Measurements from ENCODE around the gene EEF1B2. TPM values are rescaled to one million over a fixed set of nuclear protein-coding genes. Genes with fewer than 3 reads are reported as not detected.
"Not testable (repeated sequence)": the region's sequence is repeated elsewhere in the genome, so short reads cannot be mapped to it uniquely, and the experiment has no call there.

Gene EEF1B2
- total RNA-seq, 2 experiments from 2014 or later, result 559 to 585 TPM

DNA sequence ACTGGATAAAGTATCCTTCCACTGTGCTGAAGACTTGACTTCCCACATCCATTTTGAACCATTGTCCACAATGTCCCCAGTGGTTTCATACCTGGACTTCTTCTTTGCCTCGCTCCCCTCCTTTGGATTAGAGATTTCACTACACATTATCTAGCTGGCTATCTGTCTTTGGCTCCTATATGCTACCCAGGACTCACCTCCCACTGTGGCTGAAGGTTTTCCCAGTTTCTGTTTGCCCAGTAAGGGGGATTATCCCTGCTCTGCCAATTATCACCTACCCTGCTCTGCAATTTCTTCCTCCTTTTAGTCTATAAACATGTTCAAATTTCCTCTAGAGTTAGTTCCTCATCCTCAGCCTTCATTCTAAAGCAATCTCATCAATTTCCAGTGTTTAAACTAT lies 9.5 kb upstream of the EEF1B2 start:
- no peaks in the 10 kb centered on the region for H3K9me3 Mint-ChIP-seq (ENCODE audit: insufficient read depth)
- DNase-seq, result no peak
- H3K4me3 Mint-ChIP-seq, result no peak overlapping the region
- ATAC-seq, result no peak
- no peak overlapping the region for H3K27ac Mint-ChIP-seq
- peaks cover 41% of the 10 kb centered on the region for H3K36me3 Mint-ChIP-seq (ENCODE audit: low read depth)
- no peaks in the 10 kb centered on the region for H3K27me3 Mint-ChIP-seq (ENCODE audit: low read depth)
- peaks cover 3% of the 10 kb centered on the region for H3K4me1 Mint-ChIP-seq (ENCODE audit: low read depth)
- POLR2A ChIA-PET, result interaction anchor here (0.8 kb wide), 1 partner anchor 10 kb away, joined by 3 read pairs; the partner anchor contains the start of genes EEF1B2 and NDUFS1
- CTCF ChIA-PET, result no interaction called here

DNA sequence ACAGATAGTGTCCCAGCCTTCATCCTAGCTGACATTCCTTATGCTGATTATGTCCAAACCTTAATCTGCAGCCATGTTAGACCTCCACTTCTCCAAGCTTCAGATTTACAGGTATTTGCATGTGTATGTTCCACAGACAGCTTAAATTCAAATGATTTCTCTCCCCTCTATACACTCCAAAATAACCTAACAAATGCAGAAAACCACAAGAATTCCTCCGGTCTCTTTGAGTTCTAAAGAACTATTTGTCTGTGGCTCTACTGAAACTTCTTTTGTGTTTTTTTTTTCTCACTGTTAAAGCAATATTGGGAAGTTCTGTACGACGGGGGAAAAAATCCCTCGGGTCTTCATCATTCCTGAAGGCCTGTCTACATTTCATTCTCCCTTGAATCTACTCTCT lies 9.1 kb upstream of the EEF1B2 start:
- peaks cover 37% of the 10 kb centered on the region for H3K36me3 Mint-ChIP-seq (ENCODE audit: low read depth)
- POLR2A ChIA-PET, result no interaction called here
- H3K4me3 Mint-ChIP-seq, result no peak overlapping the region
- no peak for ATAC-seq
- CTCF ChIA-PET, result no interaction called here
- no peaks in the 10 kb centered on the region for H3K9me3 Mint-ChIP-seq (ENCODE audit: insufficient read depth)
- no peak for DNase-seq
- no peaks in the 10 kb centered on the region for H3K27me3 Mint-ChIP-seq (ENCODE audit: low read depth)
- H3K27ac Mint-ChIP-seq, result no peak overlapping the region
- peaks cover 3% of the 10 kb centered on the region for H3K4me1 Mint-ChIP-seq (ENCODE audit: low read depth)

GRCh38 chr2:206154197-206154596 lies 5.5 kb upstream of the EEF1B2 start:
- Mint-ChIP-seq H3K36me3 (ENCODE audit: low read depth) (peaks cover 27% of the 10 kb centered on the region), H3K27me3 (ENCODE audit: low read depth) (no peaks in the 10 kb centered on the region), H3K9me3 (ENCODE audit: insufficient read depth) (no peaks in the 10 kb centered on the region), H3K4me3 (no peak overlapping the region), H3K4me1 (ENCODE audit: low read depth) (peaks cover 20% of the 10 kb centered on the region), H3K27ac (no peak overlapping the region)
- DNase-seq (no peak), ATAC-seq (no peak)
- ChIA-PET CTCF (interaction anchor here (1.6 kb wide), 1 partner anchor 8 kb away, joined by 3 read pairs; no protein-coding TSS in a partner anchor), POLR2A (interaction anchor here (0.8 kb wide), 1 partner anchor 68 kb away, joined by 4 read pairs; the partner anchor contains the start of gene INO80D)

DNA sequence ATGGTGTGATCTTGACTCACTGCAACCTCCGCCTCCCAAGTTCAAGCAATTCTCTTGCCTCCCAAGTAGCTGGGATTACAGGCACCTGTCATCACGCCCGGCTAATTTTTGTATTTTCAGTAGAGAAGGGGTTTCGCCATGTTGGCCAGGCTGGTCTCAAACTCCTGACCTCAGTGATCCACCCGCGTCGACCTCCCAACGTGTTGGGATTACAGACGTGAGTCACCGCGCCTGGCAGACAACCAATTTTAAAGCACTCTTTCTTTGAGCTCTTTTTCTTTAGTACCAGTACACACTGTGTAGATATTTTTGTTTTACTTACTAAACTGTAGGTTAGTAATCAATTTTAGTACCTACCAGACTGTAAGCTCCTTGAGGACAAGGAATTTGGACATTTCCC lies 2.7 kb upstream of the EEF1B2 start:
- ChIA-PET CTCF (interaction anchor here (1.0 kb wide), 1 partner anchor 74 kb away, joined by 3 read pairs; no protein-coding TSS in a partner anchor), POLR2A (interaction anchor here (0.9 kb wide), 1 partner anchor 71 kb away, joined by 3 read pairs; no protein-coding TSS in a partner anchor)
- H3K27ac Mint-ChIP-seq; DNase-seq; H3K9me3 Mint-ChIP-seq (ENCODE audit: insufficient read depth); H3K27me3 Mint-ChIP-seq (ENCODE audit: low read depth); ATAC-seq: not testable (repeated sequence)
- Mint-ChIP-seq H3K36me3 (ENCODE audit: low read depth) (peaks cover 41% of the 10 kb centered on the region), H3K4me3 (peak overlapping the region; percentile 92), H3K4me1 (ENCODE audit: low read depth) (peaks cover 31% of the 10 kb centered on the region)

DNA sequence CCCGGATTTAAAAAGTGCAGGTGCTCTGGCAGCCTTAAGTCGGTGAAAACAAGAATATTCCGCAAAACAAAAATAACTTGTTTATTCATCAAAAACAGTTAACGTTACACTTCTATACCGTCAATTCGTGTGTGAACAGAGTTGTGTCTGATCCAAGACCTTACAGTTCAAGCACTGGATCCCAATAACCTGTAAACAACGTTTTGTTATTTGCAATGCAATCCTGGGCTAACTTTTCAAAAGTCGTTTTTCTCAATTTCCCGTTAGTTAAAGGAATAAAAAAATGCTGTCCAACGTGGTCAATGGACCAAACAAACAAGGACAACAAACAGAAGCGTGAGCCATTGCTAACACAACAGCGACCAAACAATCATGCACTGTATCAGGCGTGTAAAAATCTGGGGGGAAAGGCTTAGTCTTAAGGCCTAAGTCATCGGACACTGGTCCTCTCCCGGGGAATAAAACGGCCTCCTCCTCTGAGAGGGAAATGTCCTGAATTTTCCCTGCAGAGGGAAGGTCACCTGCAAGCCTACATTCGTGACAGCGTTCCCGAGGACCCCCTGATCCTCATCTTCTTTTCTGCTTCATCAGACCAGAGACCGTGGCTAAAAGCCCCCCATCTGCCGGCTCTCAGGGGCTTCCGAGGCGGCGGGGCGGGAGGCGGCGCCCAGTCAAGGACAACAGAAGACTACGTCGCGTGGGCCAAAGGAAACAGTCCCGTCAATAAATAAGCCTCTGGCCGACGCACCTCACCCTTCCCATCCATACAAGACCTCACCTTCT lies 941 bp upstream of the EEF1B2 start:
- peaks cover 55% of the 10 kb centered on the region for H3K36me3 Mint-ChIP-seq (ENCODE audit: low read depth)
- H3K9me3 Mint-ChIP-seq (ENCODE audit: insufficient read depth), result no peaks in the 10 kb centered on the region
- ChIA-PET CTCF (no interaction called here), POLR2A (interaction anchor here (2.2 kb wide), 1 partner anchor 73 kb away, joined by 16 read pairs; the partner anchor contains the start of gene INO80D)
- peaks cover 46% of the 10 kb centered on the region for H3K4me1 Mint-ChIP-seq (ENCODE audit: low read depth)
- peak overlapping the region; percentile 92 for H3K4me3 Mint-ChIP-seq
- DNase-seq, result no peak
- no peak for ATAC-seq
- no peaks in the 10 kb centered on the region for H3K27me3 Mint-ChIP-seq (ENCODE audit: low read depth)
- peak overlapping the region; percentile 99 for H3K27ac Mint-ChIP-seq

- POLR2A ChIA-PET, result interaction anchor here (0.8 to 2.2 kb wide), 5 partner anchors 9 to 112 kb away, joined by 3 to 16 read pairs (median 3); partner anchors contain the start of gene INO80D
- Mint-ChIP-seq H3K36me3 (ENCODE audit: low read depth) (peaks cover 60% of the 10 kb centered on the region), H3K4me1 (ENCODE audit: low read depth) (peaks cover 46% of the 10 kb centered on the region), H3K4me3 (peak overlapping the region; percentile 92), H3K9me3 (ENCODE audit: insufficient read depth) (no peaks in the 10 kb centered on the region), H3K27me3 (ENCODE audit: low read depth) (no peaks in the 10 kb centered on the region), H3K27ac (peak overlapping the region; percentile 99)
- no peak for DNase-seq
- CTCF ChIA-PET, result interaction anchor here (1.1 to 1.6 kb wide), 2 partner anchors 14 to 33 kb away, joined by 3 read pairs; no protein-coding TSS in a partner anchor
- no peak for ATAC-seq
Measured at GRCh38 chr2:206160125-206160806, 571 bp downstream of the EEF1B2 start.

- no peak for ATAC-seq
- POLR2A ChIA-PET, result interaction anchor here (1.1 to 2.2 kb wide), 3 partner anchors 9 to 76 kb away, joined by 3 to 16 read pairs (median 4); partner anchors contain the start of gene INO80D
- peaks cover 62% of the 10 kb centered on the region for H3K36me3 Mint-ChIP-seq (ENCODE audit: low read depth)
Measured at GRCh38 chr2:206160807-206161179, 1.1 kb downstream of the EEF1B2 start.

DNA sequence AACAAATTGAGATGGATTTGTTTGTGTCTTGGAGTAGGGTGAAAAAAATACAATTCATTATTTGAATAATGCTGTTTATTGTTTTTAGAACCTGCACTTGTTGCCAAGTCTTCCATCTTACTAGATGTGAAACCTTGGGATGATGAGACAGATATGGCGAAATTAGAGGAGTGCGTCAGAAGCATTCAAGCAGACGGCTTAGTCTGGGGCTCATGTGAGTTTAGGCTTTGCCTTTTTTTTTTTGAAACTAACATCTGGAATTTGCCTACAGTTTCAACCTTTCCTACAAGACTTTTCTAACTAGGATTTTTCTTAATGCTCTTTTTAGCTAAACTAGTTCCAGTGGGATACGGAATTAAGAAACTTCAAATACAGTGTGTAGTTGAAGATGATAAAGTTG lies 2.7 kb downstream of the EEF1B2 start:
- Mint-ChIP-seq H3K4me1 (ENCODE audit: low read depth) (peaks cover 39% of the 10 kb centered on the region), H3K4me3 (peak overlapping the region; percentile 92), H3K36me3 (ENCODE audit: low read depth) (peaks cover 58% of the 10 kb centered on the region)
- ChIA-PET POLR2A (interaction anchor here (1.3 kb wide), 1 partner anchor 112 kb away, joined by 5 read pairs; the partner anchor contains the start of gene ZDBF2), CTCF (interaction anchor here (1.3 kb wide), 1 partner anchor 75 kb away, joined by 3 read pairs; no protein-coding TSS in a partner anchor)
- not testable (repeated sequence) for DNase-seq; H3K9me3 Mint-ChIP-seq (ENCODE audit: insufficient read depth); ATAC-seq; H3K27ac Mint-ChIP-seq; H3K27me3 Mint-ChIP-seq (ENCODE audit: low read depth)

More at GRCh38 chr2:206160807-206161179, 1.1 kb downstream of the EEF1B2 start:
- Mint-ChIP-seq H3K9me3 (ENCODE audit: insufficient read depth) (no peaks in the 10 kb centered on the region), H3K4me3 (peak overlapping the region; percentile 92), H3K4me1 (ENCODE audit: low read depth) (peaks cover 46% of the 10 kb centered on the region), H3K27ac (peak overlapping the region; percentile 99), H3K27me3 (ENCODE audit: low read depth) (no peaks in the 10 kb centered on the region)
- no peak for DNase-seq
- CTCF ChIA-PET, result interaction anchor here (1.4 to 1.6 kb wide), 2 partner anchors 15 to 101 kb away, joined by 3 to 4 read pairs; no protein-coding TSS in a partner anchor

- no peak for ATAC-seq
- peaks cover 63% of the 10 kb centered on the region for H3K36me3 Mint-ChIP-seq (ENCODE audit: low read depth)
- H3K27ac Mint-ChIP-seq, result peak overlapping the region; percentile 74
- H3K27me3 Mint-ChIP-seq (ENCODE audit: low read depth), result no peaks in the 10 kb centered on the region
- H3K4me3 Mint-ChIP-seq, result no peak overlapping the region
- POLR2A ChIA-PET, result no interaction called here
- no peak for DNase-seq
- H3K4me1 Mint-ChIP-seq (ENCODE audit: low read depth), result peaks cover 31% of the 10 kb centered on the region
- CTCF ChIA-PET, result interaction anchor here (1.4 kb wide), 1 partner anchor 11 kb away, joined by 3 read pairs; no protein-coding TSS in a partner anchor
- no peaks in the 10 kb centered on the region for H3K9me3 Mint-ChIP-seq (ENCODE audit: insufficient read depth)
Measured at GRCh38 chr2:206163251-206163880, 3.7 kb downstream of the EEF1B2 start.

DNA sequence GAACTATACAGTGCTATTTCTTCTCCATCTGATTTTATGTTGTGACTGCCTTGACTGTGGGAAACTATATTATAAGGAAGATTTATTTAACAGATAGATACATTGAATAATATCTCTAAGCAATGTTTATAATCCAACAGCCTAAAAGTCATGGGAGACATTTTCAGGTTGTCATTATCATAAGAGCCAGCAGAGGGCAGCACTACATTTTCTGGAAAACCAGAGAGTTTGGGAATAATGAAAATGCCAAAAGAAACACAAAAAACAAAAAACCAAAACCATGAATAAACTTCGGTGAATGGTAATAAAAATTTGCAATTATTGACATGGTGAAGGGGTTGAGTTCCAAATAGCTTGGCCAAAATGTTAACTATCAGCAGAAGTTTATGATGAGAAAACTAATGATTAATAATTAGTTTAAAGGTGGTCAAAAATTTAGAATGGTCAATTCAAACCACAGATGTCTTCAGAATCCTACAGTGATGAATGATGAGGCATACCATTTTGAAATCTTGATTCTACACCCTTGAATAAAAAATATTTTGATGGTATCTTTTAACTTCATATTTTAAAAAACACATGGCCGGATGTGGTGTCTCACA lies 4.7 kb downstream of the EEF1B2 start:
- DNase-seq (peak; percentile 46), ATAC-seq (no peak)
- no peak overlapping the region for H3K4me3 Mint-ChIP-seq
- ChIA-PET CTCF (interaction anchor here (0.7 to 1.4 kb wide), 5 partner anchors 10 to 197 kb away, joined by 3 to 4 read pairs (median 3); no protein-coding TSS in a partner anchor), POLR2A (no interaction called here)
- H3K9me3 Mint-ChIP-seq (ENCODE audit: insufficient read depth), result no peaks in the 10 kb centered on the region
- H3K27me3 Mint-ChIP-seq (ENCODE audit: low read depth), result no peaks in the 10 kb centered on the region
- H3K36me3 Mint-ChIP-seq (ENCODE audit: low read depth), result peaks cover 62% of the 10 kb centered on the region
- H3K27ac Mint-ChIP-seq, result no peak overlapping the region
- H3K4me1 Mint-ChIP-seq (ENCODE audit: low read depth), result peaks cover 29% of the 10 kb centered on the region

DNA sequence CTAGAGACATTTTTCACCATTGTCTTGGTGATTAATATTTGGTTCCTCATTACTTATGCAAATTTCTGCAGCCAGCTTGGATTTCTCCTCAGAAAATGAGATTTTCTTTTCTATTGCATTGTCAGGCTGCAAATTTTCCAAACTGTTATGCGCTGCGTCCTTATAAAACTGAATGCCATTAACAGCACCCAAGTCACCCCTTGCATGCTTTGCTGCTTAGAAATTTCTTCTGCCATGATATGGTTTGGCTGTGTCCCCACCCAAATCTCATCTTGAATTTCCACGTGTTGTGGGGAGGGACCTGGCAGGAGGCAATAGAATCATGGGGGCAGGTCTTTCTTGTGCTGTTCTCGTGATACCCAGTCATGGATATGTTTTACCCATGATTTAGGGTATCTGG lies 8.5 kb downstream of the EEF1B2 start:
- H3K27ac Mint-ChIP-seq; H3K4me1 Mint-ChIP-seq (ENCODE audit: low read depth); H3K4me3 Mint-ChIP-seq; H3K27me3 Mint-ChIP-seq (ENCODE audit: low read depth); CTCF ChIA-PET; DNase-seq; H3K9me3 Mint-ChIP-seq (ENCODE audit: insufficient read depth); ATAC-seq; POLR2A ChIA-PET: not testable (repeated sequence)
- H3K36me3 Mint-ChIP-seq (ENCODE audit: low read depth), result peaks cover 36% of the 10 kb centered on the region

Measured in activated CD8-positive, alpha-beta T cell treated with anti-CD3 and anti-CD28 coated beads, Interleukin-2, amount 10 ng/mL, durations not matched to agents 7 days and 5 days (primary cell).